Neutrophil (primary cell): ENCODE measurements around the gene TMCC1.
"Not testable (repeated sequence)": the region's sequence is repeated elsewhere in the genome, so short reads cannot be mapped to it uniquely, and the experiment has no call there.

Source experiments
- H3K27ac ChIP-seq: fragments of 200-600 bp; sonication (generic); 2 replicates; pipeline ENCODE4 v1.5.1; 2016; ENCODE audit warnings: mild to moderate bottlenecking, moderate library complexity
- H3K27me3 ChIP-seq: fragments of 200-600 bp; sonication (generic); 2 replicates; pipeline ENCODE4 v1.6.0; 2016; ENCODE audit warnings: mild to moderate bottlenecking
- H3K36me3 ChIP-seq: fragments of 200-600 bp; sonication (generic); 2 replicates; pipeline ENCODE4 v1.5.1; 2017
- H3K4me1 ChIP-seq, 2 experiments: fragments of 200-600 bp in 1 of 2; sonication (generic) in 1 of 2; 1 replicate in 1 of 2; 2 replicates in 1 of 2; pipeline versions ENCODE4 v1.5.1 to v1.6.1; 2013 to 2016; ENCODE audit warnings: low read depth in 1 of 2, low read length in 1 of 2, mild to moderate bottlenecking in 1 of 2, moderate library complexity in 1 of 2; ENCODE audit not compliant: control insufficient read depth in 1 of 2, insufficient read depth in 1 of 2
- H3K4me3 ChIP-seq, 2 experiments: fragments of 200-600 bp in 1 of 2; sonication (generic) in 1 of 2; 1 replicate in 1 of 2; 2 replicates in 1 of 2; pipeline ENCODE4 v1.5.1; 2013 to 2016; ENCODE audit warnings: low read depth in 1 of 2, low read length in 1 of 2, mild to moderate bottlenecking in 1 of 2, moderate library complexity in 1 of 2
- H3K9me3 ChIP-seq: fragments of 200-600 bp; sonication (generic); 2 replicates; pipeline ENCODE4 v1.5.1; 2016
- CTCF ChIP-seq: fragments of 200-600 bp; sonication (generic); IDR thresholded peaks from 2 replicates; pipeline ENCODE4 v1.5.1; 2016; ENCODE audit warnings: antibody characterized with exemption

Gene TMCC1

GRCh38 chr3:129764090-129764489 is 129.4 kb downstream of the TMCC1 start:
- TF ChIP-seq CTCF = no peak
- H3K27ac ChIP-seq = no peak overlapping the region
- H3K4me3 ChIP-seq = no peak overlapping the region
- peaks cover 3% of the 10 kb centered on the region for H3K36me3 ChIP-seq
- H3K9me3 ChIP-seq = no peaks in the 10 kb centered on the region
- H3K4me1 ChIP-seq = peaks cover 3 to 4% of the 10 kb centered on the region in 2 experiments
- H3K27me3 ChIP-seq = no peaks in the 10 kb centered on the region

- H3K9me3 ChIP-seq = no peaks in the 10 kb centered on the region
- H3K4me3 ChIP-seq = no peak overlapping the region
- peak overlapping the region; percentile 75 for H3K27ac ChIP-seq
- H3K36me3 ChIP-seq = no peaks in the 10 kb centered on the region
- H3K27me3 ChIP-seq = no peaks in the 10 kb centered on the region
- no peak for TF ChIP-seq CTCF
- peaks cover 23 to 26% of the 10 kb centered on the region in 2 experiments for H3K4me1 ChIP-seq
These were observed 134.7 kb downstream of the TMCC1 start for GRCh38 chr3:129758785-129759320.

DNA sequence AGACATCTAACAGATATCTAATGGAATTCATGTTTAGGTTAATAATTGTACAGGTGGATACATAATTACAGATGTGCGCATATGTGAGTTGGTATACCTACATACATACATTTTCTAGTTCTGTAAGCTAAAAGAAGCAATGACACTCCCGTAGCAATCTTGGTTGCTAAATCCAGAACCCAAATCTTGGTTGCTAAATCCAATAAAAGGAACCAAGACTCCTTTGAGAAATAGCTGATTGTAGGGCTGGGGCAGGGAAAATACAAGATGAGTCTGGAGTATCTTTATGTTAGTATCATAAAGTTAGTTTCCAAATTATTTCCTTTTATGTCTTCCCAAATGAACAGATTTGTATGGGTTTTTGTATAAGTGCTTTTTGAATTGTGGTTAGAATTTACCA is 135.2 kb downstream of the TMCC1 start:
- H3K9me3 ChIP-seq = no peaks in the 10 kb centered on the region
- peaks cover 23 to 26% of the 10 kb centered on the region in 2 experiments for H3K4me1 ChIP-seq
- H3K27me3 ChIP-seq = no peaks in the 10 kb centered on the region
- TF ChIP-seq CTCF = no peak
- H3K4me3 ChIP-seq = no peak overlapping the region
- H3K36me3 ChIP-seq = no peaks in the 10 kb centered on the region
- H3K27ac ChIP-seq = peak overlapping the region; percentile 75

- H3K9me3 ChIP-seq = peaks cover 12% of the 10 kb centered on the region
- H3K27me3 ChIP-seq = no peaks in the 10 kb centered on the region
- no peak for TF ChIP-seq CTCF
- H3K4me3 ChIP-seq = no peak overlapping the region
- no peaks in the 10 kb centered on the region for H3K36me3 ChIP-seq
- H3K27ac ChIP-seq = peak overlapping the region; percentile 75
- H3K4me1 ChIP-seq = peaks cover 23 to 26% of the 10 kb centered on the region in 2 experiments
These were observed 136.6 kb downstream of the TMCC1 start for GRCh38 chr3:129756871-129757270.

DNA sequence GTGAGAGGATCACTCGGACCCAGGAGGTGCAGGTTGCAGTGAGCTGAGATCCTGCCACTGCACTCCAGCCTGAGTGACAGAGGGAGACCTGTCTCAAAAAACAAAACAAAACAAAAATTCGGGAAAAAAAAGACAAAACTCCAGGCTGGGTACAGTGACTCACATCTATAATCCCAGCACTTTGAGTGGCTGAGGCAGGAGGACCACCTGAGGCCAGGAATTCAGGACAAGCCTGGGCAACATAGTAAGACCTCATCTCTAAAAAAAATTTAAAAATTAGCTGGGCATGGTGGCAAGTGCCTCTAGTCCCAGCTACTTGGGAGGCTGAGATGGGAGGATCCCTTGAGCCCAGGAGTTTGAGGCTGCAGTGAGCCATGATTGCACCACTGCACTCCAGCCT is 142.4 kb downstream of the TMCC1 start:
- not testable (repeated sequence) for H3K36me3 ChIP-seq, H3K27ac ChIP-seq, H3K27me3 ChIP-seq, H3K4me3 ChIP-seq
- Histone ChIP-seq H3K4me1 (peaks cover 11 to 22% of the 10 kb centered on the region in 2 experiments), H3K9me3 (peaks cover 12% of the 10 kb centered on the region)

DNA sequence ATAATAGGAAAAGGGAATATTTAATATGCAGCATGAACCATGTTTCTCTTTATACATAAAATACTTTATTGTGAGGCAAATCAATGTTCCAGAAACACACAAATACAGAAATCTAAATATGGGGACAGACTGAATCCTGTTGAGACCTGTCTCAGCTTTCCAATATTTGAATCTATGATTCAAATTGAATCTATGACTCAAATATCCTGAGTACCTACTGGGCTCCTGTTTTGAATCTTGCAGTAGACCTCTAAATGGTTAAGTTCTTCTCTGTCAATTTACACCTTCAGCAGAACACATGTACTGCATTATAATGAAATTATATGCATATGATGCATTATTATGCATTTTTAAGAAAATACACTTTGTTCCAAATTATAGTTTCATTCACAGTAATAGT is 143.8 kb downstream of the TMCC1 start:
- Histone ChIP-seq H3K36me3 (no peaks in the 10 kb centered on the region), H3K27ac (no peak overlapping the region), H3K9me3 (peaks cover 12% of the 10 kb centered on the region), H3K27me3 (no peaks in the 10 kb centered on the region), H3K4me3 (no peak overlapping the region), H3K4me1 (peaks cover 11 to 22% of the 10 kb centered on the region in 2 experiments)
- no peak for TF ChIP-seq CTCF
